Epithelial cell of esophagus (primary cell): Measurements from ENCODE around the gene UTF1.

Experiments used
- DNase-seq: peaks from one replicate; pipeline ENCODE4 v3.0.0; 2010; ENCODE audit warnings: low read depth
- H3K4me3 ChIP-seq: 2 replicates; pipeline ENCODE4 v1.5.1; 2011; ENCODE audit warnings: mild to moderate bottlenecking, low read length, control low read depth
- TF ChIP-seq, protein P1 (sequence below): IDR thresholded peaks from 2 replicates; pipeline ENCODE4 v1.5.1; 2011; ENCODE audit warnings: low read depth, mild to moderate bottlenecking, low read length, control low read depth, inconsistent platforms; ENCODE audit not compliant: insufficient read depth; ENCODE audit errors: missing control alignments

Gene UTF1

GRCh38 chr10:133280391-133281059 lies 50.5 kb downstream of the UTF1 start:
- H3K4me3 ChIP-seq = no peak overlapping the region
- TF ChIP-seq, protein P1, sequence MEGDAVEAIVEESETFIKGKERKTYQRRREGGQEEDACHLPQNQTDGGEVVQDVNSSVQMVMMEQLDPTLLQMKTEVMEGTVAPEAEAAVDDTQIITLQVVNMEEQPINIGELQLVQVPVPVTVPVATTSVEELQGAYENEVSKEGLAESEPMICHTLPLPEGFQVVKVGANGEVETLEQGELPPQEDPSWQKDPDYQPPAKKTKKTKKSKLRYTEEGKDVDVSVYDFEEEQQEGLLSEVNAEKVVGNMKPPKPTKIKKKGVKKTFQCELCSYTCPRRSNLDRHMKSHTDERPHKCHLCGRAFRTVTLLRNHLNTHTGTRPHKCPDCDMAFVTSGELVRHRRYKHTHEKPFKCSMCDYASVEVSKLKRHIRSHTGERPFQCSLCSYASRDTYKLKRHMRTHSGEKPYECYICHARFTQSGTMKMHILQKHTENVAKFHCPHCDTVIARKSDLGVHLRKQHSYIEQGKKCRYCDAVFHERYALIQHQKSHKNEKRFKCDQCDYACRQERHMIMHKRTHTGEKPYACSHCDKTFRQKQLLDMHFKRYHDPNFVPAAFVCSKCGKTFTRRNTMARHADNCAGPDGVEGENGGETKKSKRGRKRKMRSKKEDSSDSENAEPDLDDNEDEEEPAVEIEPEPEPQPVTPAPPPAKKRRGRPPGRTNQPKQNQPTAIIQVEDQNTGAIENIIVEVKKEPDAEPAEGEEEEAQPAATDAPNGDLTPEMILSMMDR = no peak
- DNase-seq = no peak

GRCh38 chr10:133281084-133281483 lies 51.1 kb downstream of the UTF1 start:
- TF ChIP-seq, protein P1 = no peak
- H3K4me3 ChIP-seq = no peak overlapping the region
- DNase-seq = no peak
